GM10266 (cell line): ENCODE data around the gene DPH3.

Experiments used
- DNase-seq: peaks from one replicate; pipeline ENCODE4 v3.0.0; 2012; ENCODE audit errors: extremely low spot score
- CTCF ChIP-seq: IDR thresholded peaks from 2 replicates; pipeline ENCODE4 v1.5.1; 2012; ENCODE audit warnings: mild to moderate bottlenecking, low read depth; ENCODE audit not compliant: control insufficient read depth, insufficient read depth; ENCODE audit errors: missing control alignments

Gene DPH3

GRCh38 chr3:16241225-16241624 is 23.5 kb downstream of the DPH3 start:
- DNase-seq: no peak
- no peak for TF ChIP-seq CTCF

- no peak for TF ChIP-seq CTCF
- no peak for DNase-seq
These were observed 24.3 kb downstream of the DPH3 start for GRCh38 chr3:16240229-16241023.

- no peak for TF ChIP-seq CTCF
These were observed 25.0 kb downstream of the DPH3 start for GRCh38 chr3:16239780-16240179.

GRCh38 chr3:16239086-16239770 is 25.5 kb downstream of the DPH3 start:
- TF ChIP-seq CTCF: no peak
- no peak for DNase-seq

More at GRCh38 chr3:16239780-16240179, 25.0 kb downstream of the DPH3 start:
- DNase-seq: no peak

- DNase-seq: no peak
- TF ChIP-seq CTCF: no peak
These were observed 27.8 kb downstream of the DPH3 start for GRCh38 chr3:16236856-16237393.

GRCh38 chr3:16236030-16236639 is 28.6 kb downstream of the DPH3 start:
- no peak for TF ChIP-seq CTCF
- DNase-seq: no peak
